LoVo (cell line): ENCODE data around the gene MAGI2.
A peak's percentile ranks its signal among the peaks of the same experiment; 100 is the strongest.

ENCODE experiments used
- DNase-seq: peaks from one replicate; pipeline ENCODE4 v3.0.0-alpha.2; 2016; ENCODE audit warnings: low spot score

MAGI2 gene

DNA sequence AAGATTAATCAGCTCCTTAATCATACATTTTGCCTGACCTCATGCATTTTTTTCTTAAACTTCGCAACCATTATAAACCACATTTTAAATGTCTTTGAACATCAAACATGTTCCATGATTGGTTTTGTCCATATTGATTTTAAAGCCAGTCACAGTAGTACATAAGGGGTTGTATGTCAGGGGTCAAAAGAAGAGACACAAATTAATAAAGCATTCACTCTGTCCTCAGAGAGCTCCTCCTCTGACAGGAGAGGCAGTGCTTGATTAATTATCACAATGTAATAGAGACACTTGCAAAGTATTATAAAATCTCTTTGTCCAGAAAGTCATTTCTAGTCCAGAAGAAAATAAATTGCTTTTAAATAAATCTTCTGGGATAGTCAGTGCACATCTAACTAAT, 195.5 kb downstream of the MAGI2 start:
- DNase-seq, result no peak

DNA sequence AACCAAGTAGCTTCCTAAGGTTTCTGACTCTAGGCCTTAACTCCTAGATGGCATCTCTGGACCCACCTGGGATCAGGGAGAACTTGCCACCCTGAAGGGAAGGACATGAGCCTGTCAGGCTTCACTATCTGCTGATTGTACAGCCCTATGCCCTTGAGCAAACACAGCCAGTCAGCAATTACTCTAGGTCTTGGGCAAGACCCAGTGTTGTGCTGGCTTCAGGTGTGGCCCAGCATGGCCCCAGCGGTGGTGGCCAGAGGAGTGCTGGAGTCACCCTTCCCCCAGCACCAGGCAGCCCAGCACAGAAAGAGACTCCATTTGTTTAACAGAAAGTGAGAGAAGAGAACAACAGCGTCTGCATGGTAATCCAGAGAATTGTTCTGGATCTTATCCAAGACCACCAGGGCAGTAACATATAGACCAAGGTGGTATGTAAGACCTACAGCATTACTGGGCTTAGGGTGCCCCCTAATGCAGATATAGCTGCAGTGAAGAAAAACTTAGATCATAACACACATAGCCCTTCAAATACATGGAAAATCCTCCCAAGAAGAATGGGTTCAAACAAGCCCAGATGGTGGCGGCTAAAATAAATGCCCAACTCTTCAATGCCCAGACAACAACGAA, 207.7 kb downstream of the MAGI2 start:
- DNase-seq, result no peak

DNA sequence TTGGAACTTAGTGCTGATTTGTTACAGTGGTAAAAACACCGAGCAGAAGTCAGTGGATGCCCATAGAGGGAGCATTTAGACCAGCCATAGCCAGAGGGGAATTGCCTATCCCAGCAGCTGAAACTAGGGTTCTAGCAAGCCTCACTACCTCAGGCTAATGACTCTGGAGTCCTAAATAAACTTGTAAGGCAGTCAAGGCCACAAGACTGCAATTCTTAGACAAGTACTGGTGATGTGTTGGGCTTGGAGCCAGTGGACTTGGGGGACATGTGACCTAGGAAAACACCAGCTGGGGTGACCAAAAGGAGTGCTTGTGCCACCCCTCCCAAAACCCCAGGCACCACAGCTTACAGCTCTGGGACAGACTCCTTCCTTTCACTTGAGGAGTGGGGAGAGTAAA, 209.0 kb downstream of the MAGI2 start:
- no peak for DNase-seq

DNA sequence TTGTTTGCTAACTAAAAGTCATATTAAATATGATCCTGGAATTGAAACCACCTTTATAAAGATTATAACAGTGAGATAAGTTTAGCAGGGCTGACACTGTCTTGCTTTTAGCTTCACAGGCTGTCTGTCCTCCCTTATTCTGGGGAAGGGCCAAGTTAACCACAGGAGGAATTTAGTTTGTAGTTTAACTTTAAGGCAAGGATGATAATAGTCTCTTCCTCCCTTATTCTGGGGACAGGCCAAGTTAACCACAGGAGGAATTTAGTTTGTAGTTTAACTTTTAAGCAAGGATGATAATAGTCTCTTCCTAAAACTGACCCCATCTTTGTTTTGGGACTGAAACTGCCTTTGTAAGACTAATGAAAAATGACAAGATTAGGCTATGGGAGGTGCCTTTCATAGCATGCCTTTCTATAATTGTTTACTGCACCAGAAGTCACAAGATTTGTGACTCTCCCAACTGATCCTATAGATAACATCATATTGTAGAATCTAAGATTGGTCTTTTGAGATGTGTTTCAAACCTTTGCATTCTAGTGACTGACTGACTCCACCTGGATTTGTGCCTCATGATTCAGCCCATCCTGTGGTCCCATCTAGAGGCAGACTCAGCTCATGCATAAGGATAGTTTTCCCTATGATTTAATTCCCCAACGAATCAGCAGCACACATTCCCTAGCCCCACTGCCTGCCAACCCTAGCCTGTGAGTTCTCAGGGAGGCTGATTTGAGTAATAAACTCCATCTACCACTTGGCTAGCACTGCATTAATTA, 212.0 kb downstream of the MAGI2 start:
- DNase-seq, result no peak

DNA sequence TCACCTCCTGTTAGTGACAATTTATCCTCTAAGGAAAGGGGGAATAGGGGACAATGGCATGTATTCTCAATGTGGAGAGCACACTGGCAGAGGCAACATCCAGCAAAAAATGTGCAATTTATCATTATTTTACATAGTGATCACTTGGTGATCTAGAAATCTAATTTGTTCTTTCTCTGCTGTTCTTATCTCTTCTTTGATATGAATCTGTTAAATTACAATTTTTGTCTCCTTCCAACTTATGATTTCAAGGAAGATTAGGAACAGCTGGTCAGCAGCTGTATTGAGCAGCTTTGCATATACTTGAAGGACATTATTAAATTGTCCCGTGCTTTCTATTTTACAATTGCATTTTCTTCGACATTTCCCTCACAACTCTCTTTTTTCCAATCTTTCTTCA, 213.1 kb downstream of the MAGI2 start:
- no peak for DNase-seq

DNA sequence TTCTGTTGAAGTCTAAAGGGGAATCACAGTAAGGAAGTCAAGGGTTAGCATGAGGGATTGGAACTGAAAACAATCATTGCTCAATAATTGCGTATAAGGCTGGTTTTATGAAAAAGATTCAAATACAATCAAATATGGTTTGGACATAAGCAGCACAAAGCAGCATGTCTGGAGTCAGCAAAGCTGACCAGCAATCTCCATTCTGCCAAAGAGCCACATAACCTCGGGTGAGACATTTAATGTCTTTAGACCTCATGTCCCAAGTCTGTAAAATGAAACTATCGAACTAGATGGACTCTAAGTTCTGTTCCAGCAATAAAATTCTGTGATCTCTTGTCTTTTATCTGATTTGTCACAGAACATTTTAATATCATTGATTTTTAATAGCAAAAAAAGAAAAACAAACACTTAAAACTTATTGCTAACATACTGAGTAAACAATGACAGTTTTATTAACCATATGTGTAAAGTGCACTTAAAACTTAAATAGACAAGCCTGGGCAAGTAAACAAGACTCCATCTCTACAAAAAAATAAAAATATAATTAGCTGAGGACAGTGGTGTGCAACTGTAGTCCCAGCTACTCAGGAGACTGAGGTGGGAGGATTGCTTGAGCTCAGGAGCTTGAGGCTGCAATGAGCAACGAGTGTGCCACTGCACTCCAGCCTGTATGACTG, 217.0 kb downstream of the MAGI2 start:
- DNase-seq, result no peak

DNA sequence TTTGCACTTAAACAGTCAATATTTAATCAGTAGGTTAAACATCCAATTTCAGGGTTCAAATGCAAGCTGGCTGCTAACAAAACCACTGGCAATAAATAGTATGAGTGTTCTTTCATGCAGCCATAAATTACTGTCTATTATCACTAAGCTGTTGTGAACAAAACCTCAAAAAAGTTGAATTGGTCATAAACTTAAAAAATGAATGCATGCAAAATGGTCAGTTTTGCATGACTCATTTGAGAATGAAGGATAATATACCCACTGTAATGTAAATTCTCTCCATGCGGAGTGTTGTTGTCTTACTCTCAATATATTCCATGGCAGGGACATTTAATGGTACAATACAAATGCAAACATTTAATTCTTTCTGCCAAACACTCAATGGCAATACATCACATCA, 226.4 kb downstream of the MAGI2 start:
- DNase-seq, result no peak

DNA sequence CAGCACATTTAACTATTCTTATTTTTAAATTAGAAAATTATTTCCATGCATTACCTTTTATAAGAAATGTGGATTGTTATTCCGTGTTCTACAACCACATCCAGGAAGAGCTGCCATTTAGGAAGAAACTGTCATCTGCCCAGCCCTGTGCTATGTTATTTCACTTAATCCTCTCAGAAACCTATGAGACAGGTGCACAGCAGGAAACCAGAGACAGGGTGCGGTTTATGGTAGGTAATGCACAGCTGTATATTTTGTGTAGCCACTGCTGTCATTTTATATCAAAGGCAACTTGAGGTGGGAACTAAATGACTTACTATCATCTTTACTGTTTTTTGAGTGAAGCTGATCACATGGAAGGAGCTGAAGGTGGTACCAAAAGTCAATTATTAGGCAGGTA, 232.3 kb downstream of the MAGI2 start:
- no peak for DNase-seq

DNA sequence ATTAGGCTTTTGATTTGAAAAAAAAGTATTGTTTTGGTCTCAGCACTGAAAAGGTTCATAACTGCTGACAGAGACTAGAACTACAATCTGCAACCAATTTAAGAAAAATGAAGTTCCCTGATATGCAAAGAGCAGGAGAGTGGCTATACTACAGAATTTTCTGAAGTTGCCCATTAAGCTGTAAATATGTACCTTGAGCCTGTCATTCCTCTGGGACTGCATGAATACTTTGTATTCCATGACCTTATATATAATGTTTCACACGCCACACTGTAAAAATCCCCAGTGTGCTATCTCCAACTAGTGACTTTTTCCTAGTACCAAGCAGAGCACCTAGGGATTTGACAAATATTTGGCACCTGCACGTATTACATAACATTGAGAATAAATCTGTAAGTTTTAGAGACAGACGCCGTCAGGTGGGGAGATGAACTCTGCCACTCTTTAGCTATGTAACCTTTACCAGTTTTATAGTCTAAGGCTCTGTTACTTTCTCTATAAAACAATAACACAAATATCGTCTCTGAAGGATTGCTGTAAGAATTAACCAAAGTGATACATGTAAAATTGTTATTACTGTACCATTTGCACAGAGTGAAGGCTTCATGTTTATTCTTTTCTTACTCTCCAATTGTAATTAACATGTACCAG, 235.4 kb downstream of the MAGI2 start:
- no peak for DNase-seq

DNA sequence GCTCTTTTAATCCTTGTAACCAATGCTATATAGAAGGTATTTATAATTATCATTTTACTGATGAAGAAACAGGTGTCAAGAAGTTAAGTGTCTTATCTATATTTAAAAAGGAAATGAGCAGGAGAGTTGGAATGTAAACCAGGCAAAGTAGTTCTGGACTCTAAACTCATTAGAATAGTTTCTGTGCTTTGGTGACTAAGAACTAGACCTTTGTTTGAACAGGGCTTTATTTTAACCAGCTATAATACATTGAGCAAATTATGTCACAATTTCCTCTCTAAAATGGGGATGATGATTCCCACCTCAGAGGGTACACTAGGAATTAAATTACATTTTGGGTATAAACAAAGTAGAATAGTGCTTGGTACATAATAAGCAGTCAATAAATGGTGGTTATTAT, 236.0 kb downstream of the MAGI2 start:
- peak; percentile 18 for DNase-seq

DNA sequence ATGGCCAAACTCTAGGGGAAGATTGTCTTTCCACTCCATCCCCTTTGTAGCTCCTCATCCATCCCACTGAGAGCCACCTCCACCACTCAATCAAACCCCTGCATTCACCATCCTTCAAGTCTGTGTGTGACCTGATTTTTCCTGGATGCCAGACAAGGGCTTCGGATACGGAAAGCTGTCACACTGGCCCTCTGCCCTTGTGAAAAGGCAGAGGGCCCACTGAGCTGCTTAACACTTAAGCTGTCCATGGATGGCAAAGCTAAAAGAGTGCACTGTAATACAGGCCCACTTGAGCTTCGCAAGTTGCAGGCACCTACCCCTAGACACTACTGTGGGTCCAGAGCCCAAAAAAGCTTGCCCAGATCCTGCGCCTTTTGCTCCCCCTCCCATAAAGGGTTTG, 237.2 kb downstream of the MAGI2 start:
- no peak for DNase-seq

DNA sequence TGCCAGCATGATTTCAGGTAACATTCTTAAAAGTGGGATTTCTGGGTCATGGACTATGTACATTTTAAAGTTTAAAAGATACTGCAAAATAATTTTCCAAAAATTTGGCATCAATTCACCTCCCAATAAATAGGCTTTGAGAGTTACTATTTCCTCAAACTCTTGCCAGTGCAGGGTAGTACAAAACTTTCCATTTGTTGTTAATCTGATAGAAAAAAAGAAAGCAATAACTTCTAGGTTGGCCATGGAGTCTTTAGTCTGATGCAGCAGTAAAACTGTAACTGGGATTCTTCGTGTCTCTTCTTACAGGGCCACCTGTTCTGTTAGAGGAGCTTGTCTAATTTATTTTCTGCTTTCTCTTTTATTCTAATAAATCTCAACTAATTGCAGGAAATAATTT, 241.1 kb downstream of the MAGI2 start:
- DNase-seq, result no peak

DNA sequence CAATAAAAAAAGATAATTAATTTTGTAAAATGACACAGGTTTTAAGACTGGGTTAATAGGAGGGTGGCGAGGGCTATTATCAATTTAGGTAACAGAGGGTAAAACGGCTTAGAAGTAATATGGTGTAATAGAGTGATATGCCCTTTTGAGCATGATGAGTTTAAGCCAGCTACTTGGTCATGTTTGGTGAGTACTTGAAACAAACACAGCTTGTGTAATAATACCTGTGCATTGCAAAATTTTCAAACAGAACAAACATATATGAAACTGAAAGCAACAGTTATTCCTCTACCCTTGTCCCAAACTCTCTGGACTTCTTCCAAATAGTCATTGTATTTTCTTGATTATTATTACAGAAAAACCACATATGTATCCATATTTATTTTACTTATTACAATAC, 241.7 kb downstream of the MAGI2 start:
- DNase-seq, result no peak

DNA sequence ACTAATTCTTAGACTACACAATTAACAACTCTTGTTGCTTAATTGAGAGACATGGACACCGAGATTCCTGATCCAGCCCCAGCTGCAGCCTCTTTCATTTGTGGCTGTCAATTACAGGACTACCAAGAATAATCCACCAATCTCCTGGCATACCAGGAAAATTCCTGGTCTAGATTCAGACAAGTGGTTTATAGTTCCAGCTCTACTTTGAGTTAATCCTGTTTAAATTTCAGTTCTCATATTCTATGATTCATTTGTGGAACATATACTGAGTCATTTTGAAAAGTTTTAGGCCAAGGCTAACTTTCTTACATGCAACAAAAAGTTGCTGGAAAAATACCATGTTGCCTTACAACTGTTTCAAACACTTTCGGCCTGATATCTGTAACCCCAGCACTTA, 253.5 kb downstream of the MAGI2 start:
- no peak for DNase-seq

DNA sequence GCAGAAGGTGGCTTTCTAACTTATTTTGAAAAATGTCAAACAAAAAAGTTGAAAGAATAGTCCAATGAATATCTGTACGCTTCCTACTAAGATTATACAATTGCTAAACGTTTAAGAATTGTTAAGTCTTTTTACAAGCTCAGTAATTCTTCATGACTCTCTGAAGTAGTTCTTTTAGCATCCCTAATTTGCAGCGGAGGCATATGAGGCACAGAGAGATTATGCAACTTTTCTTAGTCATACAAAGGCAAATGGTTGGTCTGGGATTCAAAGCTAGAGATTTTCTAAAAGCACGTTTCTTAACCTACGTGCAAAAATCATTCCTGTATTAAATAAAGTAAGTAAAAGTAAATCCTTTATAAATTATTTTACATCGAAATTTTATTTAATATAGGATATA, 254.2 kb downstream of the MAGI2 start:
- no peak for DNase-seq

DNA sequence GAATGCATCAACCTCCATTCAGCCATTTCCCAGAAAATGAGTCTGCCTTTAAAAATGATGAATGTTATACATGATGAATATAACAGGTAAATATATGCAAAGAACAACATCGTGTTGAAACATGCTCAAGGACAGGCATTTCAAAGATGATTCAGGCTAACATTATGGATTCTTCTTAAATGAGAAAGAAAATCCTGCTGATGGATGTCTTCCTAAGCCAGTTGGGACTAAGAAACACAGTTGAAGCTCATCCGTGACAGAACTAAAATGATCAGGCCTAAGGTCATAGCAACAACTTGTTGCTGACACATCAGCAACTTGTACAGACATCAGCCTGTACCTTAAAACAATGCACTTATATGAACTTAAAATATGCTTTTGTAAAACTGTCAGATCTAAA, 267.9 kb downstream of the MAGI2 start:
- DNase-seq, result no peak

DNA sequence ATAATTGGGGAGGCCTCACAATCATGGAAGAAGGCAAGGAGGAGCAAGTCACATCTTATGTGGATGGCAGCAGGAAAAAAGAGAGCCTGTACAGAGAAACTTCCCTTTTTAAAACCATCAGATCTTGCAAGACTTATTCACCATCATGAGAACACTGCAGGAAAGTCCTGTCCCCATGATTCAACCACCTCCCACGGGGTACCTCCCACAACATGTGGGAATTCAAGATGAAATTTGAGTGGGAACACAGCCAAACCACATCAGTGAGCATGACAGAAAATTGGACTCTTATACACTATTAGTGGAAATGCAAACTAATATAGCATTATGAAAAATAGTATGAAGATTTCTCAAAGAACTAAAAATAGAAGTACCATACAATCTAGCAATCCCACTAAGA, 271.2 kb downstream of the MAGI2 start:
- DNase-seq, result no peak

DNA sequence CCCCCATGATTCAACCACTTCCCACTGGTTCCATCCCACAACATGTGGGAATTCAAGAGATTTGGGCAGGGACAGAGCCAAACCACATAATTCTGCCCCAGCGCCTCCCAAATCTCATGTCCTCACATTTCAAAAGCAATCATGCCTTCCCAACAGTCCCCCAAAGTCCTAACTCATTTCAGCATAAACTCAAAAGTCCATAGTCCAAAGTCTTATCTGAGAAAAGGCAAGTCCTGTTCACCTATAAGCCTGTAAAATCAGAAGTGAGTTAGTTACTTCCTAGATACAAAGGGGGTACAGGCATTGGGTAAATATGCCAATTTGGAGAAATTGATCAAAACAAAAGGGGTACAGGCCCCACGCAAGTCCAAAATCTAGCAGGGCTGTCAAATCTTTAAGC, 272.9 kb downstream of the MAGI2 start:
- no peak for DNase-seq

DNA sequence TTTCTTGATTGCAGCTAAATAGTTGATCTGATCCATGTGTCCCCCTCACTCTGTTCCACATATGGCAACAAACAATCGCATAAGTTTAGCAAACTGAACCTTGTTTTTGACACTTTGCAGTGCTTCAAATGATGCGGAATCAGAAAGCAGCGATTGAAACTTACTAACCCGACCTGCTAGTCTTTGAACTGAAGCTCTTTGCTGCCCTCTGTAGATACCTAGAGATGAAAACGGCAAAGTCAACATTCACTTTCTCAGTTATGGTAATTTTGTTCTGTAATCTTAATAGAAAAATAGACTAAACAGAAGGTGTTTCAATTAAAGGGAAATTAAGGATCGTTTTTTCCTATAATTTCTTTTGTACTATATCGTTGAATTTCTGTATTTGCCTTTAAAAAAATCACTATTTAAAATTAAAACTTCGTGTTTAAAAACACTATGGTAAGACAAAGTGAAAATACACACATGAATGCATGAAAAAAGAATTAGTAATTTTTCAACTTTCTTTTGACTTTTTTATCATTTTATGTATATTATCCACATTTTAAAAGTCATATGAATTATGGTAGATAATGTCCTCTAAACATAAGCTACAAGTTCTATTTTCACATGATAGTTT, 276.5 kb downstream of the MAGI2 start:
- DNase-seq, result peak; percentile 64

DNA sequence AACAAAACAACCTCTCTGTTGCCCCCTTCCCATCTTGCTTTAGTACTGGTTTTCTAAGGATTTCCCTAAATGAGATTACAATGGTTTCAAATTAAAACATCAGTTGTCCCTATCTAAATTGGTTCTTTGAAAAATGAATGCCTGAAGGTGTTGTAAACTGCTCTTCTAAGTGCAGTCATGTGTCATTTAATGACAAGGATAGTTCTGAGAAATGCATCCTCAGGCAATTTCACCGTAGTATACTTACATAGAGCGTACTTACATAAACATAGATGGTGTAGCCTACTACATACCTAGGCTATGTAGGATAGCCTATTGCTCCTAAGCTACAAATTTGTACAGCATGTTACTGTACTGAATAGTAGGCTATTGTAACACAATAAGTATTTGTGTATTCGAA, 278.1 kb downstream of the MAGI2 start:
- DNase-seq, result no peak

DNA sequence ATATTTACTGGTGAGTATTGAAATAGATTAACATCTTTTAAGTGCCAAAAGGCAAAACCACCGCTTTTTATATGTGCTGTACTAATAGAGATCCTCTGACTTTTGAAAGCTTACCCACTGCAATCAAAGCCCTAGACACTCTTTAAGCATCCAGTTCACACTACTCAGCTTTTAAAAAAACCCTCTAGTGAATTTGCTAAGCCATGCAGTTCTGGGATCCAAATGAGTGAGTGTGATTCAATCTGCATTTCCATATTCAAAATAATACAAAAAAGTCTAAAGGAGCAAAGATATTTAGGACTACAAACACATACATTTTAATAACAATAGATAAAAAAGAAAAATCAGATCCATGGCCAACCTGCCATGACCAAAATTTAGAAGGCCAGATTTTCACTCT, 288.2 kb downstream of the MAGI2 start:
- no peak for DNase-seq

DNA sequence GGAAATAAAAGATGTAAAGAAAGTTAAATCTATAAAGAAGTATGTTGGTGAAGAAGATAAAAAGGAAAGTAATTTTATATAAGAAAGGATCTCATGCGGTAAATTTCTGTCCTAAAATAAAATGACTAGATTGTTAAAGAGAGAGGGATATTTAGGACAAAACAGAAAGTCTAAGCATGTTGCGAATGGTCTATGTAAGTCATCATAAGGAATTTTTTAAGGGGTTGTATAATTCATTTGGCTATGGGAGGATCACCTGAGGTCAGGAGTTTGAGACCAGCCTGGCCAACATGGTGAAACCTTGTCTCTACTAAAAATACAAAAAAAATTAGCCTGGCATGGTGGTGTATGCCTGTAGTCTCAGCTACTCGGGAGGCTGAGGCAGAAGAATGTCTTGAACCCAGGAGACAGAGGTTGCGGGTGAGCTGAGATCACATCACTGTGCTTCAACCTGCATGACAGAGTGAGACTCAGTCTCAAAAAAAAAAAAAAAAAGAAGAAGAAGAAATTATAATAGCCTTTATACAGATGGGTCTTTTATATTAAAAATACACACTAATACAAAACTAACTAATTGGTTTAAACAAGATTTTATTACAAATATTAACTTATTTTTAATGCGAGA, 294.3 kb downstream of the MAGI2 start:
- DNase-seq, result no peak
